K562 (cell line): ENCODE results near the gene SACS.

ENCODE experiments used
- CBX3 ChIP-seq, 2 experiments: IDR thresholded peaks; 1 replicate in 1 of 2; 2 replicates in 1 of 2; pipeline ENCODE4 v1.6.1; 2012; ENCODE audit warnings: inconsistent platforms in 2 of 2, low read length in 2 of 2, borderline replicate concordance in 1 of 2, control low read depth in 1 of 2
- DMBX1 ChIP-seq: fragments of 250-450 bp; sonication (Bioruptor Pico); IDR thresholded peaks from 2 replicates; pipeline ENCODE4 v1.8.0; 2022; ENCODE audit warnings: inconsistent platforms, mild to moderate bottlenecking, moderate library complexity, borderline replicate concordance
- EZH2 ChIP-seq: IDR thresholded peaks from 2 replicates; pipeline ENCODE4 v1.6.1; 2012; ENCODE audit warnings: low read depth, mild to moderate bottlenecking, inconsistent platforms, low read length, borderline replicate concordance
- HMG20B ChIP-seq: fragments of 250-450 bp; sonication (Bioruptor Pico); IDR thresholded peaks from 2 replicates; pipeline ENCODE4 v1.5.0; 2021; ENCODE audit warnings: mild to moderate bottlenecking
- IRF2 ChIP-seq: sonication (generic); formaldehyde crosslinking; IDR thresholded peaks from 2 replicates; pipeline ENCODE4 v1.8.1; 2022; ENCODE audit warnings: mild to moderate bottlenecking, missing genetic modification reagents
- RFX5 ChIP-seq: IDR thresholded peaks from 2 replicates; pipeline ENCODE4 v1.6.1; 2011; ENCODE audit warnings: low read depth, mild to moderate bottlenecking, improper control_type of control experiment, low read length
- ZBTB1 ChIP-seq: sonication (generic); formaldehyde crosslinking; IDR thresholded peaks from 2 replicates; pipeline ENCODE4 v1.8.1; 2023; ENCODE audit warnings: missing genetic modification reagents, low read depth, mild to moderate bottlenecking, borderline replicate concordance
- TF ChIP-seq, protein P1 (sequence below), 2 experiments: fragments of 450-650 bp in 1 of 2; sonication (generic) in 1 of 2; formaldehyde crosslinking; conservative IDR thresholded peaks; 2 replicates each; pipeline versions ENCODE4 v1.4.0 to v1.8.1; 2020 to 2022; ENCODE audit warnings: mild to moderate bottlenecking in 1 of 2, missing genetic modification reagents in 1 of 2

- TF ChIP-seq, protein P1, sequence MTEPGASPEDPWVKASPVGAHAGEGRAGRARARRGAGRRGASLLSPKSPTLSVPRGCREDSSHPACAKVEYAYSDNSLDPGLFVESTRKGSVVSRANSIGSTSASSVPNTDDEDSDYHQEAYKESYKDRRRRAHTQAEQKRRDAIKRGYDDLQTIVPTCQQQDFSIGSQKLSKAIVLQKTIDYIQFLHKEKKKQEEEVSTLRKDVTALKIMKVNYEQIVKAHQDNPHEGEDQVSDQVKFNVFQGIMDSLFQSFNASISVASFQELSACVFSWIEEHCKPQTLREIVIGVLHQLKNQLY (CRISPR knock-in tag; conservative IDR thresholded peaks at IDR 0.05) = no peak
- TF ChIP-seq ZBTB1 (no peak), HMG20B (CRISPR knock-in tag) (no peak), DMBX1 (CRISPR knock-in tag) (no peak), CBX3 (IDR thresholded peaks at IDR 0.05; ENCODE audit: borderline replicate concordance in 1 of 2, low read length in 2 of 2) (no peak), EZH2 (no peak), RFX5 (no peak), IRF2 (CRISPR knock-in tag) (no peak)
Measured at GRCh38 chr13:23430664-23431063, 2.8 kb downstream of the SACS start.
